Astrocyte of the hippocampus (primary cell): Measurements from ENCODE around the gene ZNF652.

Experiments used
- DNase-seq: peaks from one replicate; pipeline ENCODE4 v3.0.0; 2011; ENCODE audit warnings: low read depth, low spot score

ZNF652 gene

DNA sequence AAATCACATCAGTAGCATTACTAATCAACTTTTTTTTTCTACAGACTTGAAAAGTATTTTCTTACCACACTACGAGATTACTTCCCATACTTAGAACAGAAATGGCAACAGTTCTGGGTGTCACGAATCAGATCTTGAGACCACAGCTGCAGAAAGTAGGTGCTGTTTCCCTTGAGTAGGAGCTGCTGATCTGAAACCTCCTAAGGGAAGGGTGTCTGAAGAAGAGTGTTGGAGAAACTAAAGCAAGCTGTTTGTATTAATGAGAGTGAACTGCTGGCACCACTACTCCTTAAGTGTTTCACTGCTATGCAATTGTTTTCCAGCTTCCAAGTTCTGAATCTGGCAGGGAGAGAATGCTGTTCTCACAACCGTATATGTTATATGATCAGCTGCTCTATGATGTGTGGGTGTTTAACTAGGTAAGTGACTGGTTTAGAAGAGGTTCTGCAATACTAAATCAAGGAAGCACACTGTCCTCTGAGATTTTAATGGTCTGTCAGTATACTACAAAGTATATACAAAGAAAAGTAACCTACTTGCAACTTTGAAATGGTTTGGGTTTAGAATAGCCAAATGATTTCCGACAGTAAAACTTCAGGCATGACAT lies 3.3 kb downstream of the ZNF652 start:
- DNase-seq: peak; percentile 12

- no peak for DNase-seq
These were observed 4.5 kb downstream of the ZNF652 start for GRCh38 chr17:49357516-49357915.

GRCh38 chr17:49356320-49356719 lies 5.7 kb downstream of the ZNF652 start:
- DNase-seq: no peak

DNA sequence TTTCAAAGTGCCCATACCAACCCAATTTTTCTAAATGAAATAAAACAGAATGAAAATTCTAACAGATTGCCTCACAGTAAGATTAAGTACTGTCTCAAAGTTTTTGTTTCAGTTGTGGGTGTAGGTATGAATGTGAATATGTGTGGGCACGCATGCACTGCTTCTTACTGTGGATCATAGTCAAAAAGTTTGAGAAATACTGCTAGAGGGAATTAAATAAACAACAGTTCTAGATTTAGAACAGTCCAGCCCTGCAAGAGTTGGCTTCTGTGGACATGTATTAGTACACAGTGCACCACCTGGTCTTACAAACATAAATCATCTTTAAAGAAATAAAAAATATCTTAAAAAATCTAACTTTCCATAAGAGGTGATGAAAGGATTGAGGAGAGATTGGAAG lies 8.4 kb downstream of the ZNF652 start:
- no peak for DNase-seq

DNA sequence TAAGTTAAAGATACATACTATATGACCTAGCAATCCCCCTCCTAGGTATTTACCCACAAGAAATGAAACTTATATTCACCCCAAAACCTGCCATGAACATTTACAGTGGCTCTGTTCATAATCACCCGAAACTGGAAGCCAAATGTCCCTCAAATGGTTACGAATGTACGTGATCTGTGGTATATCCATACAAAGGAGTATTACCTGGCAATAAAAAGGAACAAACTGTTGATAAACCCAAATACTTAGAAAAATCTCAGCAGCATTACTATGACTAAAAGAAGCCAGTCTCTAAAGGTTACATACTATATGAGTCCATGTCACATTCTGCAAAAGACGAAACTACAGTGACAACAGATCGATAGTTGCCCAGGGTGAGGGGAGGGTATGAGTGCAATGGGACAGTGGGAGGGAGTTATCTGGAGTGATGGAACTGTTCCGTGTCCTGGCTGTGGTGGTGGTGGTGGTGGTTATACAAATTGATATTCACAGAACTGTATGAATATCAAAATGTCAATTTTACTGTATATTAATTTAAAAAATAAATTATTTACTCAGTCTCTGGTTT lies 9.4 kb downstream of the ZNF652 start:
- DNase-seq: no peak

- no peak for DNase-seq
These were observed 10.4 kb downstream of the ZNF652 start for GRCh38 chr17:49351572-49352140.

GRCh38 chr17:49349541-49349940 lies 12.5 kb downstream of the ZNF652 start:
- no peak for DNase-seq

- no peak for DNase-seq
These were observed 17.1 kb downstream of the ZNF652 start for GRCh38 chr17:49344914-49345313.

DNA sequence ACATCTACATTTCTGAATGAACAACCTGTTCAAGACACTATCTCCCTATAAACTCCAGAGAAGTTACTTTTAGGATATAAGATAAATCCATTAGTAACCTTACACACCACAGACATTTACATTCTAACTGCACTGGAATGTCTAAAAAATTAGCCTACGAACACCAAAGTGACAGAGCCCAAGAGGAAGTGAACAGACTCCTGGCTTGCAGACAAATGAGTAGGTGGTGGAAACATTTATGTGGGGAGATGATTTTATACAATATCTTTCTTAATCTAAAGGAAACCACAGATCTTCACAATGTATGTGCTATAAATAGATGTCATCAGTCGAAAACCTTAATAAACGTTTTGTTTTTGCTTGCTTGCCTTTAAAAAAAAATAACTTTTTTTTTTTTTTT lies 18.8 kb downstream of the ZNF652 start:
- DNase-seq: peak; percentile 42

- DNase-seq: no peak
These were observed 19.5 kb downstream of the ZNF652 start for GRCh38 chr17:49342575-49342936.

- no peak for DNase-seq
These were observed 20.7 kb downstream of the ZNF652 start for GRCh38 chr17:49341356-49341755.

DNA sequence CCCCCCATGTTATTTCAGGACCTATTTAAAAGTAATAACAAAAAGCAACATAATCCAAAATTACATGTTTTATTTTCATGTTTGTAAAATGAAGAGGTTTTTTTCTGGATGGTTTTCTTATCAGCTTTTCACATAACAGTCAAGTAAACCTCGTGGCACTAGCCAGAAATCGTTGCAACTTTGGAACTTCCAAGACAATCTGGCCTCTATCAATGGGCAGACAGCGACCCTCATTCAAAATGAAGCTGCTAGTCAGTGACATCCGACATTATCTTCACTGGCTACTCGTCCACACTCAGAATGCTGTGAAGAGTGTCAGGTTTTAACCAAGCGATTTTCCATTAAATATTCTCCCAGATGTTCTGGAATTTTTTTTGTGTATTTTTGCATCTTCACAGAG lies 22.7 kb downstream of the ZNF652 start:
- no peak for DNase-seq

DNA sequence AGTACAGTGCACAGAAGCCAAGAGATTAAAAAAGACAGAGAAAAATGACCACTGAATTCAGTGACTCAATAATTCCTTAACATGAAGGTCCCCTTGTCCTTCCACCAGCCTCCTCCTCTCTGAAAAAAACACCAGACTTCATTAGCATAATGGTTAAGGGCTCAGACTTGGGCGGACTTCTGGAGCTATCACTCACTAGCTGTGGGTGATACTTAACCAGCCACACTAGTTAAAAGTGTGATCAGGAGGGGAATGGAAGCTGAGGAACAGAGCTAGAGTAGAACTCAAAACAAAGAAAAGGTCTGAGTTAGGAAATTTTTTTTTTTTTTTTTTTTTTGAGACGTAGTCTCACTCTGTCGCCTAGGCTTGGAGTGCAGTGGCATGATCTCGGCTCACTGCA lies 23.2 kb downstream of the ZNF652 start:
- DNase-seq: peak; percentile 46

- DNase-seq: peak; percentile 50
These were observed 24.2 kb downstream of the ZNF652 start for GRCh38 chr17:49337884-49338283.

GRCh38 chr17:49334744-49335512 lies 27.1 kb downstream of the ZNF652 start:
- DNase-seq: peak; percentile 16

- no peak for DNase-seq
These were observed 28.2 kb downstream of the ZNF652 start for GRCh38 chr17:49333804-49334203.

- peak; percentile 77 for DNase-seq
These were observed 33.9 kb downstream of the ZNF652 start for GRCh38 chr17:49327835-49328784.

DNA sequence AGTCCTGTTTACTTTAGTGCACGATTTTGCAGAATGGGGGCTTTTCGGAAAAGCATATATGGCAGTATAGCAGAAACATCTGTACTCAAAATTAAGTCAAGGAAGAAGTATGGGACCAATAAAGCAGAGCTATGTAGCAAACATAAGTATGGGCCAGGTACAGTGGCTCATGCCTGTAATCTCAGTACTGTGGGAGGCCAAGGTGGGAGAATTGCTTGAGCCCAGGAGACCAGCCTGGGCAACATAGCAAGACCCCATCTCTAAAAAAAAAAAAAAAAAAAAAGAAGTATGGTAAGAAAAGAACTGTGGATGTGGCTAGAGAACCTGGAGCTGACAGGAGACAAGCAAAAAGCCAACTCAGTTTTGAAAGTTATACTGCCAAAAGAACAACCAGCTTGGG lies 36.1 kb downstream of the ZNF652 start:
- no peak for DNase-seq

DNA sequence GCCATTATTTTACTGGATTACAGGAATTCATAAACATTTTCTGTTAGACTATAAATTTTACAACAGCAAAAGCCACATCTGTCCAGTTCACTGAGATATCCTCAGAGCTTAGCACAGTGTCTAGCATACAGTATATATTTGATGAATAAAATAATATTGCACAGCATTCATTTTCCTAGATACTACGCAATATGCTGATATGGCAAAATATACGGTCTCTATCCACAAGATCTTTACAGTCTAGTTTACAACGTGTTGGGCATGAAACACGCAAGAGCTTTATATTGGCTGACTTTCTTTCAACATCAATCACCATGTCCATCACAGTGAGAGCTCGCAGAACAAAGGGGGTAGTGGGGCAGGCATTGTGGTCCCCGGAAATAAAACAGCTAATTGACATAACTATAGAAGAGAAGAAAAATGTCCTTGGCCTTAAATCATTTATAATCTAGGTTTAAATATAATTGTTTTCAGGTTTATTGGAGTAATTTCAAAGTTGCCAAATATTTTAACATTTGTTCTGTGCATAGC lies 43.5 kb downstream of the ZNF652 start:
- DNase-seq: no peak

GRCh38 chr17:49316889-49317675 lies 45.0 kb downstream of the ZNF652 start:
- no peak for DNase-seq

GRCh38 chr17:49316258-49316570 lies 45.8 kb downstream of the ZNF652 start:
- peak; percentile 21 for DNase-seq
